WTC11 (cell line): ENCODE results near the gene TARBP1. TPM values are rescaled to one million over a fixed set of nuclear protein-coding genes. Genes with fewer than 3 reads are reported as not detected.

Source experiments
- ATAC-seq: fragments of 200-7000 bp; cut with Tn5 transposase; 2 replicates; pipeline ENCODE4 v1.10.0; 2021; ENCODE audit warnings: mild to moderate bottlenecking, moderate library complexity
- CTCF ChIA-PET: fragments of 300-600 bp; sonication (Branson Sonifier 250); formaldehyde crosslinking; loops from one replicate; lab custom pipeline; 2021; ENCODE audit warnings: antibody characterized with exemption; lab: Charles Lee
- POLR2A ChIA-PET: fragments of 350-600 bp; sonication (Branson Sonifier 250); formaldehyde crosslinking; loops from one replicate; lab custom pipeline; 2021; ENCODE audit warnings: antibody characterized with exemption; lab: Charles Lee
- DNase-seq: peaks from one replicate; pipeline ENCODE4 v3.0.0; 2021; ENCODE audit warnings: low spot score
- H3K27ac Mint-ChIP-seq: 2 replicates; pipeline ENCODE4 v1.8.0; 2021; ENCODE audit warnings: mixed read lengths
- H3K27me3 Mint-ChIP-seq: 2 replicates; pipeline ENCODE4 v1.8.0; 2021; ENCODE audit warnings: low read depth, mild to moderate bottlenecking, moderate library complexity, mixed read lengths
- H3K36me3 Mint-ChIP-seq: 2 replicates; pipeline ENCODE4 v1.8.0; 2021; ENCODE audit warnings: mixed read lengths
- H3K4me1 Mint-ChIP-seq: 2 replicates; pipeline ENCODE4 v1.8.0; 2022; ENCODE audit warnings: mixed read lengths
- H3K4me3 Mint-ChIP-seq: 2 replicates; pipeline ENCODE4 v1.8.0; 2021; ENCODE audit warnings: mild to moderate bottlenecking, moderate library complexity, mixed read lengths
- H3K9me3 Mint-ChIP-seq: 2 replicates; pipeline ENCODE4 v1.8.0; 2021; ENCODE audit warnings: mixed read lengths
- ARID4B ChIP-seq: sonication (generic); formaldehyde crosslinking; IDR thresholded peaks from 2 replicates; pipeline ENCODE4 v1.8.0; 2023; ENCODE audit warnings: missing genetic modification reagents, mild to moderate bottlenecking, borderline replicate concordance
- ELF4 ChIP-seq: sonication (generic); formaldehyde crosslinking; IDR thresholded peaks from 2 replicates; pipeline ENCODE4 v1.8.1; 2022; ENCODE audit warnings: low read depth, mild to moderate bottlenecking, moderate library complexity, missing genetic modification reagents
- ERG ChIP-seq: fragments of 250-450 bp; sonication (Bioruptor Pico); IDR thresholded peaks from 2 replicates; pipeline ENCODE4 v1.8.0; 2021; ENCODE audit warnings: mild to moderate bottlenecking
- FOXK1 ChIP-seq: sonication (generic); formaldehyde crosslinking; IDR thresholded peaks from 2 replicates; pipeline ENCODE4 v1.8.0; 2022; ENCODE audit warnings: mild to moderate bottlenecking, moderate library complexity, missing genetic modification reagents
- GABPB1 ChIP-seq: sonication (generic); formaldehyde crosslinking; IDR thresholded peaks from 2 replicates; pipeline ENCODE4 v1.8.1; 2023; ENCODE audit warnings: mild to moderate bottlenecking, missing genetic modification reagents
- JAZF1 ChIP-seq: fragments of 250-450 bp; sonication (Bioruptor Pico); IDR thresholded peaks from 2 replicates; pipeline ENCODE4 v1.9.0; 2021; ENCODE audit warnings: moderate library complexity, mild to moderate bottlenecking, inconsistent platforms
- NFATC4 ChIP-seq: fragments of 250-450 bp; sonication (Bioruptor Pico); IDR thresholded peaks from 2 replicates; pipeline ENCODE4 v1.9.0; 2021; ENCODE audit warnings: mild to moderate bottlenecking
- NFYB ChIP-seq: sonication (generic); formaldehyde crosslinking; conservative IDR thresholded peaks from 2 replicates; pipeline ENCODE4 v1.8.0; 2022; ENCODE audit warnings: low read depth, missing genetic modification reagents
- PREB ChIP-seq: sonication (generic); formaldehyde crosslinking; IDR thresholded peaks from 2 replicates; pipeline ENCODE4 v1.8.1; 2022; ENCODE audit warnings: mild to moderate bottlenecking, missing genetic modification reagents, moderate library complexity, borderline replicate concordance
- TCF7 ChIP-seq: sonication (generic); formaldehyde crosslinking; IDR thresholded peaks from 2 replicates; pipeline ENCODE4 v1.8.0; 2022; ENCODE audit warnings: mild to moderate bottlenecking, low read depth, missing genetic modification reagents, moderate library complexity
- TEAD1 ChIP-seq: sonication (generic); formaldehyde crosslinking; IDR thresholded peaks from 2 replicates; pipeline ENCODE4 v1.8.0; 2022; ENCODE audit warnings: mild to moderate bottlenecking, missing genetic modification reagents
- TP53 ChIP-seq: sonication (generic); formaldehyde crosslinking; IDR thresholded peaks from 2 replicates; pipeline ENCODE4 v1.8.1; 2023; ENCODE audit warnings: mild to moderate bottlenecking, missing genetic modification reagents
- ZBTB43 ChIP-seq: sonication (generic); formaldehyde crosslinking; IDR thresholded peaks from 2 replicates; pipeline ENCODE4 v1.8.1; 2023; ENCODE audit warnings: mild to moderate bottlenecking, missing genetic modification reagents
- ZNF121 ChIP-seq: sonication (generic); formaldehyde crosslinking; IDR thresholded peaks from 2 replicates; pipeline ENCODE4 v1.8.0; 2023; ENCODE audit warnings: missing genetic modification reagents
- ZNF396 ChIP-seq: fragments of 250-450 bp; sonication (Bioruptor Pico); IDR thresholded peaks from 2 replicates; pipeline ENCODE4 v1.8.0; 2021; ENCODE audit warnings: mild to moderate bottlenecking, moderate library complexity, borderline replicate concordance
- ZNF423 ChIP-seq: fragments of 250-450 bp; sonication (Bioruptor Pico); IDR thresholded peaks from 2 replicates; pipeline ENCODE4 v2.1.2; 2022; ENCODE audit warnings: mild to moderate bottlenecking, moderate library complexity
- ZNF532 ChIP-seq: fragments of 250-450 bp; sonication (Bioruptor Pico); IDR thresholded peaks from 2 replicates; pipeline ENCODE4 v1.9.0; 2021; ENCODE audit warnings: mild to moderate bottlenecking, borderline replicate concordance
- total RNA-seq: library from RNA; stranded (reverse); gene quantifications from 3 replicates; pipeline ENCODE4 v1.2.3, GENCODE V29; 2021

TARBP1 gene
- total RNA-seq, 1 experiment from 2014 or later, result 24.0 TPM

- TF ChIP-seq FOXK1 (CRISPR knock-in tag) (no peak), TP53 (no peak)
- TF ChIP-seq, all 79 proteins: peak for 0
These were observed 12.0 kb downstream of the TARBP1 start (continued) for GRCh38 chr1:234466945-234467344.

- Mint-ChIP-seq H3K27ac (no peak overlapping the region), H3K27me3 (no peaks in the 10 kb centered on the region), H3K4me3 (no peak overlapping the region), H3K9me3 (no peaks in the 10 kb centered on the region), H3K4me1 (0 out of 2 replicates have a peak, but pooled peaks cover 3% of the 10 kb centered on the region), H3K36me3 (peaks cover 32% of the 10 kb centered on the region)
- no peak for DNase-seq
- CTCF ChIA-PET, result no interaction called here
- no peak for ATAC-seq
- POLR2A ChIA-PET, result no interaction called here
- TF ChIP-seq ELF4 (CRISPR knock-in tag) (no peak), PREB (CRISPR knock-in tag) (no peak), ZNF532 (no peak), JAZF1 (CRISPR knock-in tag) (no peak)
These were observed 15.2 kb downstream of the TARBP1 start for GRCh38 chr1:234463749-234464148.

- no peak overlapping the region for H3K4me3 Mint-ChIP-seq
- no peak overlapping the region for H3K27ac Mint-ChIP-seq
- no peaks in the 10 kb centered on the region for H3K9me3 Mint-ChIP-seq
- DNase-seq, result no peak
- ChIA-PET CTCF (no interaction called here), POLR2A (no interaction called here)
- H3K4me1 Mint-ChIP-seq, result no peaks in the 10 kb centered on the region
- peaks cover 22% of the 10 kb centered on the region for H3K36me3 Mint-ChIP-seq
- H3K27me3 Mint-ChIP-seq, result no peaks in the 10 kb centered on the region
- ATAC-seq, result no peak
- no peak for TF ChIP-seq JAZF1 (CRISPR knock-in tag)
- TF ChIP-seq NFYB (CRISPR knock-in tag), result no peak
- no peak for TF ChIP-seq ZBTB43 (CRISPR knock-in tag)
- TF ChIP-seq ZNF396 (CRISPR knock-in tag), result no peak
- no peak for TF ChIP-seq ERG (CRISPR knock-in tag)
- TF ChIP-seq GABPB1 (CRISPR knock-in tag), result no peak
- TF ChIP-seq ZNF532, result no peak
- TF ChIP-seq ZNF121 (CRISPR knock-in tag), result no peak
- TF ChIP-seq TEAD1, result no peak
- TF ChIP-seq ZNF423 (CRISPR knock-in tag), result no peak
- no peak for TF ChIP-seq NFATC4
- TF ChIP-seq ARID4B, result no peak
- TF ChIP-seq TCF7 (CRISPR knock-in tag), result no peak
These were observed 18.3 kb downstream of the TARBP1 start for GRCh38 chr1:234460652-234461051.
